H1 (cell line): Measurements from ENCODE around the gene NUB1. TPM values are rescaled to one million over a fixed set of nuclear protein-coding genes. Genes with fewer than 3 reads are reported as not detected.

ENCODE experiments used
- CTCF ChIA-PET: fragments of 300-600 bp; sonication (Branson Sonifier 250); formaldehyde crosslinking; loops from one replicate; lab custom pipeline; 2021; ENCODE audit not compliant: partially characterized antibody; lab: Charles Lee
- POLR2A ChIA-PET: fragments of 300-600 bp; sonication (Branson Sonifier 250); formaldehyde crosslinking; loops from one replicate; lab custom pipeline; 2021; ENCODE audit warnings: inconsistent platforms; ENCODE audit not compliant: partially characterized antibody; lab: Charles Lee
- DNase-seq, 2 experiments: peaks; one replicate each; pipeline versions ENCODE4 v3.0.0 to v3.0.0-alpha.2; 2010 to 2022; ENCODE audit warnings: low spot score in 2 of 2, low read depth in 1 of 2, mixed read lengths in 1 of 2
- FAIRE-seq: peaks from 2 replicates; lab custom pipeline; 2011; peaks lifted over from hg19 to GRCh38; lab: Jason Lieb, UNC
- H2AFZ ChIP-seq: 2 replicates; pipeline ENCODE4 v1.8.1; 2012; ENCODE audit warnings: low read length, inconsistent platforms
- H2AK5ac ChIP-seq: 2 replicates; pipeline ENCODE4 v1.6.1; 2013; ENCODE audit warnings: low read depth, low read length
- H2BK120ac ChIP-seq: replicated peaks from 2 replicates; pipeline ENCODE3; 2013; ENCODE audit warnings: low read depth, low read length, inconsistent platforms
- H2BK12ac ChIP-seq: 2 replicates; pipeline ENCODE4 v1.6.1; 2013; ENCODE audit warnings: low read depth, low read length
- H2BK15ac ChIP-seq: 2 replicates; pipeline ENCODE4 v1.6.1; 2013; ENCODE audit warnings: low read length
- H2BK20ac ChIP-seq: 2 replicates; pipeline ENCODE4 v1.6.1; 2013; ENCODE audit warnings: low read length
- H2BK5ac ChIP-seq: 2 replicates; pipeline ENCODE4 v1.6.1; 2013; ENCODE audit warnings: low read depth, low read length
- H3K14ac ChIP-seq: 2 replicates; pipeline ENCODE4 v1.6.1; 2013; ENCODE audit warnings: inconsistent platforms; ENCODE audit not compliant: insufficient read length
- H3K18ac ChIP-seq: 2 replicates; pipeline ENCODE4 v1.6.1; 2013; ENCODE audit warnings: low read length; ENCODE audit errors: extremely low read depth
- H3K23ac ChIP-seq: 2 replicates; pipeline ENCODE4 v1.6.1; 2013; ENCODE audit warnings: inconsistent platforms; ENCODE audit not compliant: insufficient read length
- H3K23me2 ChIP-seq: 2 replicates; pipeline ENCODE4 v1.6.1; 2013; ENCODE audit warnings: low read depth, low read length
- H3K27ac ChIP-seq: 2 replicates; pipeline ENCODE4 v1.6.1; 2011; ENCODE audit warnings: low read depth, low read length, inconsistent platforms
- H3K27me3 ChIP-seq, 4 experiments: replicated peaks in 1 of 4; 1 replicate in 1 of 4; 2 replicates in 3 of 4; pipeline versions ENCODE4 v1.6.1 to v1.8.1; 2011 to 2013; ENCODE audit warnings: low read length in 3 of 4, mild to moderate bottlenecking in 3 of 4, inconsistent platforms in 2 of 4, mixed read lengths in 2 of 4, moderate library complexity in 1 of 4; ENCODE audit not compliant: control insufficient read depth in 3 of 4, insufficient read depth in 3 of 4; ENCODE audit errors: extremely low read depth in 1 of 4
- H3K36me3 ChIP-seq, 4 experiments: 2 replicates each; pipeline versions ENCODE4 v1.6.1 to v1.8.1; 2011 to 2013; ENCODE audit warnings: mild to moderate bottlenecking in 4 of 4, low read length in 3 of 4, moderate library complexity in 2 of 4, control low read depth in 1 of 4, inconsistent platforms in 1 of 4; ENCODE audit not compliant: insufficient read depth in 4 of 4, control insufficient read depth in 2 of 4
- H3K4ac ChIP-seq: replicated peaks from 2 replicates; pipeline ENCODE3; 2013; ENCODE audit warnings: low read length, low read depth, mixed read lengths, inconsistent platforms; ENCODE audit not compliant: insufficient read length
- H3K4me1 ChIP-seq, 4 experiments: replicated peaks in 1 of 4; 1 replicate in 1 of 4; 2 replicates in 3 of 4; pipeline versions ENCODE4 v1.6.1 to v1.8.1; 2011 to 2013; ENCODE audit warnings: low read length in 3 of 4, inconsistent platforms in 2 of 4, mixed read lengths in 1 of 4; ENCODE audit not compliant: insufficient read depth in 4 of 4, control insufficient read depth in 3 of 4
- H3K4me2 ChIP-seq, 2 experiments: 2 replicates each; pipeline versions ENCODE4 v1.6.1 to v1.8.1; 2011 to 2013; ENCODE audit warnings: low read depth in 2 of 2, low read length in 2 of 2, control low read depth in 1 of 2, inconsistent platforms in 1 of 2, mild to moderate bottlenecking in 1 of 2; ENCODE audit not compliant: insufficient read depth in 1 of 2
- H3K4me3 ChIP-seq, 4 experiments: fragments of 200-600, 300-600 bp in 1 of 4; sonication (generic), shearing (Covaris generic), sonication (Bioruptor Twin) in 1 of 4; 2 replicates each; pipeline versions ENCODE4 v1.5.1 to v1.8.1; 2011 to 2016; ENCODE audit warnings: low read length in 4 of 4, low read depth in 3 of 4, control low read depth in 2 of 4, inconsistent platforms in 2 of 4, mild to moderate bottlenecking in 2 of 4, mixed read lengths in 1 of 4, moderate library complexity in 1 of 4; ENCODE audit not compliant: insufficient read depth in 2 of 4; ENCODE audit errors: extremely low read depth in 1 of 4
- H3K56ac ChIP-seq: replicated peaks from 2 replicates; pipeline ENCODE3; 2013; ENCODE audit warnings: low read depth, mild to moderate bottlenecking, mixed read lengths, low read length, inconsistent platforms; ENCODE audit not compliant: insufficient read length
- H3K79me1 ChIP-seq: 2 replicates; pipeline ENCODE4 v1.6.1; 2013; ENCODE audit warnings: low read depth, low read length, control low read depth
- H3K79me2 ChIP-seq, 2 experiments: 2 replicates each; pipeline versions ENCODE4 v1.6.1 to v1.8.1; 2012 to 2013; ENCODE audit warnings: low read length in 2 of 2, mild to moderate bottlenecking in 2 of 2, inconsistent platforms in 1 of 2; ENCODE audit not compliant: insufficient read depth in 2 of 2, control insufficient read depth in 1 of 2
- H3K9ac ChIP-seq, 4 experiments: replicated peaks in 1 of 4; 1 replicate in 1 of 4; 2 replicates in 3 of 4; pipeline versions ENCODE4 v1.6.1 to v1.8.1; 2011 to 2013; ENCODE audit warnings: low read depth in 3 of 4, low read length in 3 of 4, control low read depth in 2 of 4, mild to moderate bottlenecking in 2 of 4, moderate library complexity in 2 of 4, inconsistent platforms in 1 of 4; ENCODE audit errors: extremely low read depth in 1 of 4
- H3K9me3 ChIP-seq, 2 experiments: 2 replicates each; pipeline versions ENCODE4 v1.6.1 to v1.8.1; 2012 to 2013; ENCODE audit warnings: mild to moderate bottlenecking in 2 of 2, moderate library complexity in 2 of 2, control low read depth in 1 of 2, inconsistent platforms in 1 of 2, low read depth in 1 of 2, low read length in 1 of 2, mixed read lengths in 1 of 2; ENCODE audit not compliant: insufficient read depth in 2 of 2
- H4K20me1 ChIP-seq, 2 experiments: replicated peaks in 1 of 2; 2 replicates each; pipeline versions ENCODE3 to v1.8.1; 2011 to 2013; ENCODE audit warnings: inconsistent platforms in 2 of 2, low read length in 2 of 2, mild to moderate bottlenecking in 1 of 2; ENCODE audit not compliant: insufficient read depth in 2 of 2, control insufficient read depth in 1 of 2
- H4K5ac ChIP-seq: 2 replicates; pipeline ENCODE4 v1.6.1; 2013; ENCODE audit warnings: low read length, low read depth, mixed read lengths, inconsistent platforms; ENCODE audit not compliant: insufficient read length
- H4K8ac ChIP-seq: 2 replicates; pipeline ENCODE4 v1.8.0; 2013; ENCODE audit warnings: mild to moderate bottlenecking, moderate library complexity, low read length, inconsistent platforms; ENCODE audit not compliant: insufficient read depth; ENCODE audit errors: extremely low read depth
- H4K91ac ChIP-seq: replicated peaks from 2 replicates; pipeline ENCODE3; 2013; ENCODE audit warnings: low read length, mixed read lengths, inconsistent platforms; ENCODE audit not compliant: insufficient read length
- RAD21 ChIP-seq, 2 experiments: IDR thresholded peaks in 1 of 2; conservative IDR thresholded peaks in 1 of 2; 2 replicates each; pipeline ENCODE4 v1.6.1; 2011; ENCODE audit warnings: low read depth in 2 of 2, low read length in 2 of 2, improper control_type of control experiment in 1 of 2, inconsistent platforms in 1 of 2, mild to moderate bottlenecking in 1 of 2, moderate library complexity in 1 of 2
- ZNF274 ChIP-seq: IDR thresholded peaks from 2 replicates; pipeline ENCODE4 v1.7.0; 2012; ENCODE audit warnings: low read length, borderline replicate concordance; ENCODE audit errors: extremely low read depth
- WGBS, 2 experiments: shearing (Covaris generic) in 1 of 2; methylation state at CpG; one replicate each; pipeline versions ENCODE4 v1.1.6 to v1.1.7; 2013 to 2015; ENCODE audit warnings: low lambda C conversion rate in 2 of 2, mixed read lengths in 2 of 2, inconsistent platforms in 1 of 2, low coverage in 1 of 2, missing lambda C conversion rate in 1 of 2; ENCODE audit not compliant: insufficient replicate concordance in 2 of 2, insufficient coverage in 1 of 2, insufficient read length in 1 of 2; ENCODE audit errors: extremely low coverage in 1 of 2, missing lambda C conversion rate in 1 of 2; 5-methylcytosine and 5-hydroxymethylcytosine counted together
- polyA plus RNA-seq, 7 experiments: library from polyadenylated mRNA; depleted of rRNA in 3 of 7; stranded (reverse) in 5 of 7; unstranded in 2 of 7; fragments of >200 nt in 5 of 7; fragments of 200-250 nt in 2 of 7; gene quantifications; 1 replicate in 5 of 7; 2 replicates in 1 of 7; 4 replicates in 1 of 7; pipeline versions ENCODE4 v1.2.1 to v1.2.3, GENCODE V29; 2011 to 2013; ENCODE audit warnings: missing spikeins in 2 of 7, mixed read lengths in 2 of 7
- total RNA-seq: library from RNA; stranded (reverse); fragmentation: NEBNext Ultra II Directional; extraction: Animal tissue kit (Norgen Biotek cat#: 25700); gene quantifications from 2 replicates; pipeline ENCODE4 v1.2.1, GENCODE V29; 2021

NUB1 gene
- total and polyA plus RNA-seq, 2 of the 8 experiments (the other 6 are each of a cell fraction or from before 2014, with no cell fraction given), result 22.1 to 43.5 TPM

DNA sequence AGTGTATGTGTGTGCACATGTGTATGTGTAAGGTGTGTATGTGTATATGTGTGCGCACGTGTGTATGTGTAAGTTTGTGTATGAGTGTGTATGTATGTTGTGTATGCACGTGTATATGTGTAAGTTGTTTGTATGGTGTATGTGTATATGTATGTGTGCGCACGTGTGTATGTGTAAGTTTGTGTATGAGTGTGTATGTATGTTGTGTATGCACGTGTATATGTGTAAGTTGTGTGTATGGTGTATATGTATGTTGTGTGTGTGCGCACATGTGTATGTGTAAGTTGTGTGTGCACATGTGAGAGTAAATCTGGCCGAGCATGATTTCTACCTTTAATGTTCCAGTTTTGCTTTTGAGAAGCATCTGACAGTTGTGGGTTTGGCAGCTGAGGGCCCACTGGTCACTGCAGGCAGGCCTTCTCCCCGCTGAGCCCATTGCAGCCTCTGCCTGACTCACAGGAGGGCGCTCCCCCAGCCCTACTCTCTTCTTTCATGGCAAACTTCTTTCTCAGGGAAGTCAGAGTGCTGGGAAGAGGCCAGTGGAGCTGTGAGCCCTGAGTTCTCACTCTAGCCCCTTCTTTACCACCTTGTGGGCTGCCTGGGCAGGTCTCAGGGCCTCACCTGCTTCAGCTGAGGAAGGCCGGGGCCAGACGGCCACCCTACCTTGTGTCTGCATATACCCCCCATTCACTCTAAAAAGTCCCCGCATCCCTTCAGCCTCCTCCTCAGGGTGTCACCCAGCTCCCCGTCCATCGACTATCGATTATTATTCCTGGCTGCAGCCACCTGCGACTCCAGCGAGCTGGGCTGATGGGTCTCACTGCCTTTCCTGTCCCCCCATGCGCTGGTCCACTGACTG, 57.1 kb downstream of the NUB1 start:
- H3K18ac ChIP-seq, result no peak overlapping the region
- H4K20me1 ChIP-seq, result peaks cover 0 to 5% of the 10 kb centered on the region in 2 experiments
- H3K79me1 ChIP-seq, result no peaks in the 10 kb centered on the region
- peak overlapping the region; percentile 62 for H3K4ac ChIP-seq
- H2BK12ac ChIP-seq, result no peak overlapping the region
- no peak overlapping the region for H2BK15ac ChIP-seq
- peak overlapping the region; percentile 60; the same call in 1 of the 2 replicates for H2AK5ac ChIP-seq
- POLR2A ChIA-PET, result interaction anchor here (1.4 kb wide), 1 partner anchor 18 kb away, joined by 3 read pairs; no protein-coding TSS in a partner anchor
- H2BK5ac ChIP-seq, result no peak overlapping the region
- WGBS, 2 experiments, result 87% methylated on average over 17 of the region's 19 CpGs; no CpG with 5 or more reads in 1 of the 2 experiments
- H3K27ac ChIP-seq, result no peak overlapping the region
- H3K56ac ChIP-seq, result no peak overlapping the region
- no peak overlapping the region for H3K23ac ChIP-seq
- H3K4me1 ChIP-seq, result peaks cover 0 to 20% (median 11%) of the 10 kb centered on the region in 4 experiments
- H3K9ac ChIP-seq, result no peak overlapping the region
- no peaks in the 10 kb centered on the region for H3K79me2 ChIP-seq
- no peaks in the 10 kb centered on the region for H3K9me3 ChIP-seq
- H4K5ac ChIP-seq, result no peak overlapping the region
- no peak overlapping the region for H4K8ac ChIP-seq
- CTCF ChIA-PET, result interaction anchor here (1.0 to 6.6 kb wide), 8 partner anchors 27 to 361 kb away, joined by 3 to 32 read pairs (median 6); partner anchors contain the start of gene CRYGN
- H3K27me3 ChIP-seq, result no peaks in the 10 kb centered on the region
- H3K14ac ChIP-seq, result no peak overlapping the region
- peaks cover 0 to 7% (median 1%) of the 10 kb centered on the region in 4 experiments; a peak in 2 of 8 replicates for H3K36me3 ChIP-seq
- no peak overlapping the region for H3K4me3 ChIP-seq
- no peak overlapping the region for H4K91ac ChIP-seq
- H2BK20ac ChIP-seq, result no peak overlapping the region
- DNase-seq (no peak), FAIRE-seq (no peak)
- H3K23me2 ChIP-seq, result peaks cover 7% of the 10 kb centered on the region; the same call in 1 of the 2 replicates
- H2BK120ac ChIP-seq, result no peak overlapping the region
- H3K4me2 ChIP-seq, result no peak overlapping the region
- no peak overlapping the region for H2AFZ ChIP-seq
- TF ChIP-seq ZNF274 (no peak), RAD21 (IDR thresholded peaks at IDR 0.05 in 1 of 2, conservative IDR thresholded peaks at IDR 0.05 in 1 of 2; ENCODE audit: low read depth in 2 of 2, low read length in 2 of 2) (peak in 1 of 2 experiments; percentile 23; a peak in 1 of 4 replicates)
